GM19035 (cell line): ENCODE measurements around the gene TRMT2B.
"Not testable (repeated sequence)": the region's sequence is repeated elsewhere in the genome, so short reads cannot be mapped to it uniquely, and the experiment has no call there.

Source experiments
- ATAC-seq: cut with Tn5 transposase; IDR thresholded peaks from one replicate; pipeline ENCODE4 v1.9.1; 2021; ENCODE audit not compliant: unreplicated experiment

Gene TRMT2B, protein sequence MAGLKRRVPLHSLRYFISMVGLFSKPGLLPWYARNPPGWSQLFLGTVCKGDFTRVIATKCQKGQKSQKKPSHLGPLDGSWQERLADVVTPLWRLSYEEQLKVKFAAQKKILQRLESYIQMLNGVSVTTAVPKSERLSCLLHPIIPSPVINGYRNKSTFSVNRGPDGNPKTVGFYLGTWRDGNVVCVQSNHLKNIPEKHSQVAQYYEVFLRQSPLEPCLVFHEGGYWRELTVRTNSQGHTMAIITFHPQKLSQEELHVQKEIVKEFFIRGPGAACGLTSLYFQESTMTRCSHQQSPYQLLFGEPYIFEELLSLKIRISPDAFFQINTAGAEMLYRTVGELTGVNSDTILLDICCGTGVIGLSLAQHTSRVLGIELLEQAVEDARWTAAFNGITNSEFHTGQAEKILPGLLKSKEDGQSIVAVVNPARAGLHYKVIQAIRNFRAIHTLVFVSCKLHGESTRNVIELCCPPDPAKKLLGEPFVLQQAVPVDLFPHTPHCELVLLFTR

DNA sequence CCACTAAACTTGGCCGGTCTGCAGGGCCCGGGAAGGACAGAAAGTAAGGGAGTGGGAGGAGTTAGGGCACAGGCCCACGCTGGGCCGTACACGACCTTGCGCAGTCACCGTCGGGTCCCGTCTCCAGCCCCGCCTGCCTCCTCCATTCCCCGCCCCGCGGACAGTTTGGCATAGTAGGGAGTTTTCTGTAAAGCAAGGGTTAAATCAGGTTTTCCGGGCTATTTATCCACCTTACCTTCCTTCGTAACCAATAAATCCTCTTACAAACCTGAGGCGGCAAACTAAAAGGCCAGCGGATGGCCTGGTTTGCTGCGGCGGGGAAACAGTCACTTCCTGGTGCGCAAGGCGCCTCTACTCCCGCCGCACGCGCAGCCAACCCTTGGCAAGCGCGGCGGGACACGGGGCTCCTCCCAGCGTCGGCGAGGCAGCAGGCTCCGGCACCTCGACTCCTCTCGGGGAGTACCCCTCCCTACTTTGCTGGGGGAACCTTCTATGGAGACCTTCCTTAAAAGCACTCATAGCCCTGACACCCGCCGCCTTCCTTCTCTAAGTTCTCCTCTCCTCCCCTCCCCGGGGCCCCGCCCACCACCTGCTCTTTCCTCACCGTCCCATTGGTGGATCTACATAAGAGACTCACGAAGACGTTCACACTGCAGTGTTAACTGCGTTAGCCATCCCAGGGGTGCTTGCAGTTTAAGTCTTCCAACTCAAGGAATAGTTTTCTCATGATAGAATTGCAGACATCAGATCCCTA lies at the start of gene TRMT2B:
TRMT2B (minus strand) TSS at position 563 of the 754 bp plus-strand sequence. CDS start 9,822 bp downstream, outside the sequence.
- ATAC-seq, result peak; percentile 92

DNA sequence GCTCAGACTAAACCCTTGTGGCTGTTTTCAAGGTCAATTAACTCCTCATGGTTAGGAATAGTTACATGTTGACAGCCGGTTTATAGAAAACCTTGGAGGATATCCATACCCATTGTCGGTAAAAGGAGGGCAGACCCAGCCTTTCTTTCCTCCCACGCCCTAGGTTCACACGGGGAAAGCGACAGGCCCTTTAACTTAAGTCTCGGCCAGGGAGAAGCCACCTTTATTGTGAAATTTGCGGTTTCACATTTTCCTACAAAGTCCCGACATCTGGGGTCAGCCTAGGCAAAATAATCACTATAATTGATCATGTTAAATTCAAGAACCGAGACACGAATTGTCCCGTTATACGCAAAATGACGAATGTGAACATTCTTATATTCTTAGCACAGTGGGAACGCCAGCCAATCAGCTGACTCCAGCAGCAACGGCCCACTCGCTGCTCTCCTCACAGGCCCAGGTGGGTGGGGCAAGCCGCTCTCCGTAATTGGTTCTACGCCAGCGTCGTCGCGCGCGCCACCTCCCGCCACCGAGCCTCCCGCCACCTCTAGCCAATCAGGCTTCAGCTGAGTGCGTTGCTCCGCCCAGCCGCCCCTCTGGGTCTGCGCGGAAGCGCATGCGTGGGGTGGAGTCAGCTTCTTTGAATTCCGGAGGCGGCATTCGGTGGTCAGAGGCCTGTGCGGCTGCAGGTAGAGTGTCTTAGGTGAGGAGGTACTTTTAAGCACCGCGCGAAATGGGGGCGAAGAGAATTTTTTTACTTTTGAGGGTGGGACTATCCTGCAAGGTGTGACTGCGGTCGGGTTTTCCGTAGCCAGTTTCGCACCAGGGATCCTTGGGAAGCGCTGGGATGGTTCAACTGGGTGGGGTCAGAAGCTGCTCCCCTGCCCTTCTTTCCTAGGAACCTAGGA lies 45.9 kb upstream of the TRMT2B start, which contains the start of gene CENPI:
CENPI (plus strand) TSS at position 659 of the 908 bp plus-strand sequence. CDS start 2,867 bp downstream, outside the sequence.
- ATAC-seq, result peak; percentile 100

DNA sequence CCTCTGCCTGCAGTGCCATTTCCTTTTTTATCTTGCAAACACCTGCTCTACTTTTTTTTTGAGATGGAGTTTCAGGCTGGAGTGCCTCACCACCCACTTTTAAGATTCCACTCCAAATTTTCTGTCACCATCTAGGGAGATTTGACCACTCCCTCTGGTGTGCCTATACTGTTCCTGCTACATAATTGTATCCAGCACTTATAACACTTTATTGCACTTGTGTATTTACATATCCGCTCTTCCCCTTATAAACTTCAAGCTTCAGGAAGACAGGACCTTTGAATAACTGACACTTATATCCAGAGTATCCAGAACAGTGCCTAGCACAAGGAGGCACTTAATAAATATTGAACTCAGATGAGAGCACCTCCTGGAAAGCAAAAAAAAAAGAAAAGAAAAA lies 39.9 kb upstream of the TRMT2B start:
- ATAC-seq, result no peak

DNA sequence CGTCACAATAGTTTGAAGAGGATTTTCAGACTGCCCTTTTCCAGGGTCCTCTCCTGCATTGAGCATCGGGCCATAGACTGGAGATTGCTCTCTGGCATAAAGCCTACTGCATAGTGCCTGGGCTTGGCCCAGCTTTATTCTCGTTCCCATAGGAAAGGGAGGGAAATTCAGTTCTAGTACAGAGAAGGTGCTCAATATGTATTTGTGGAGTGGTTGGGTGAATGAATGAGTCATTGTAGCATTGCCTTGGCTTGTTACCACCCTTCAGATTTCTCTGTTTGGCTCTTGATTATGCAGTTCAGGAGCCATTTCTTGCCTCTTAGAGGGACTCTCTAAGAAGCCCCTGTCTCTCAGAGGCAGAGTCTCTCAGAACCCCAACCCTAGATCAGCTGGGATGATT lies 29.3 kb upstream of the TRMT2B start:
- no peak for ATAC-seq

DNA sequence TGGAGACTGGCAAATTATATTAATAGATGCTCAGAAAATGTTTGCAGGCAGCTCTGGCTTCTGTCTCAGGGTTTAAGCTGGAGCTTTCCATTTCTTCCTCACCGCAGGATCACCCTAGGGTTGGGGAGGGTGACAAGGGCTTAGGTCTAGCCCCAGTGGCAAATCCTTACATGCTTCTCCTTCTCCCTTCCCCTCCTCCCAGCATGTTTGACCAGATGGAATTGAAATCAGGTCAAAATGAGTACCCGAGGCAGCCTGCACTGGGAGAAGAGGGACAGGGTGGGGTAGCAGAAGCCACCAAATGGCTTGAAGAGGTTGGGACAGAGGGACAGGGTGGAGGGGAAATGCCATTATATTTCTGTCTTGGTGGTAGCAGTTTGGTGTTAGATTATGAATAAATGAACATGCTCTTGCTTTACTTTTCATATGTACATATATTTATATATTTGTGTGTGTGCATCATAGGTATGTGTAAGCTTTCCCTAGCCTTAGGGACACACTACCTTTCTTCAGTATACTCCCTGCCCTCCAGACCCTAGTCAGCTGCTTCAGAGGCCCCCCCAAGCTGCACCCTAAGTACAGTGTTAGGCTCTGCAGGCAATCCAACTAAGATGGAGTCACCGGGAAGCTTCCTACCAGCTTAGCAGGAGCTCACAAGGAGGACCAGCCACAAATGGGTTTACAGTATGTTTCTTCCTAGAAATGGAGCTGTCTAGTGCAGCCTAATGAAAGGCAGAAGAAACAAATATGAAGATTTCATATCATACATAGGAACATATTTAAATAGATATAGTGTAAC lies 28.6 kb upstream of the TRMT2B start:
- ATAC-seq, result no peak

DNA sequence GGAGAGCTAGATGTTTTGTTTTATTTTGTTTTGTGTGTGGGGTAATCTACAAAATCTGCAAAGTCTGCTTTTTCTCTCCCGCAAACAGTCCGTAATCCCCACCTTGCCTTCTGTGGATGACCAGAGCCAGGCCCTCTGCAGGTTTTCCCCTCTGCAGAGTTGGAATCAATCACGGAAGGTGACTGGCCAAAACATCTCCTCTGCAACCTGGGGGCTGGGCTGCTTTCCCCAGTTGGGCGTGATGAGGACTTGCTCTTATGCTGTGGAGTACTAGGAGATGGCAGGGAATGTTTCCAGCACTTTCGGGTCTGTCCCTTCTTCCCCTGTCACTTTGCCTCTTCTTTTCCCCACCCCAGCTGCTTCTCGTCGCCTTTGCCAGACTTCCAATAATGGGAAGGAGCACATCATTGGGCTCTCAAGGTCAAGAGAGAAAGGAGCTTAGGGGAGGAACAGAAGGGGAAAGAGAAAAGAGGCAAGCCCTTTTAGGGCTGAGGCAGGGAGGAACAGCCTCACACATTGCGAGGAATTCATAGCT lies 27.9 kb upstream of the TRMT2B start:
- no peak for ATAC-seq

DNA sequence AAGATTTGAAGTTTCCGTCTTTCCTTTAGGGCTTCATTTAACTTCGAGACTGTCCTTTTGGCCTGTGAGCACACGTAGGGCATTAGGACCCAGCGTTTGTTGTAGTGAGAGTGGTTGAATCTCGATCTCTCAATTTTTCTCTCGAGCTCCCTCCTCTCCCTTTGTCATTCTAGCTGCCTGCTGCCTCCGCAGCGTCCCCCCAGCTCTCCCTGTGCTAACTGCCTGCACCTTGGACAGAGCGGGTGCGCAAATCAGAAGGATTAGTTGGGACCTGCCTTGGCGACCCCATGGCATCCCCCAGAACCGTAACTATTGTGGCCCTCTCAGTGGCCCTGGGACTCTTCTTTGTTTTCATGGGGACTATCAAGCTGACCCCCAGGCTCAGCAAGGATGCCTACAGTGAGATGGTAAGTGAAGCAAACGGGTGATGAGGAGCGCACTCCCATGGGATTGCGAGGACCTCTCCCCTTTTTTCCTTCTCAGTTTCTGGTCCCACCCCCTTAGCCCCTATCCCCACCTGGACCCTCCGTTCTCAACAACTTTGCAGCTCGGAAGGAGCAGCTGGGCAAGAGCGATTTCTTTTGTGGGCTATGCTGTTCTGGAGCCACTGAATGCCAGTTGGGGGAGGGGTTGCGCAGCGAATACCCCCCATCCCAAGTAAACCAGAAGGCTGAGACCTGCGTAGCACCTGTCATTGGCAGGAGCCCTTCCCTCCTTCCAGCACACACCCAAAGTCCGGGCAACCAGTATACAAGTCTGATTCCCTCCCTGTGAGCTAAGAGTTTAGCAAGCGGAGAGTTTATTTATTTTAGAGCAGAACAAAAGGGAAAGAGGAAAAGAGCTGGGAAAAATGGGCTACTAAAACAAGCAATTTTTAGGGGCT lies 27.0 kb upstream of the TRMT2B start, which contains the start of gene TMEM35A:
TMEM35A (plus strand) TSS at position 164 of the 883 bp plus-strand sequence; CDS start at position 288, 124 bp downstream.
- ATAC-seq, result no peak

DNA sequence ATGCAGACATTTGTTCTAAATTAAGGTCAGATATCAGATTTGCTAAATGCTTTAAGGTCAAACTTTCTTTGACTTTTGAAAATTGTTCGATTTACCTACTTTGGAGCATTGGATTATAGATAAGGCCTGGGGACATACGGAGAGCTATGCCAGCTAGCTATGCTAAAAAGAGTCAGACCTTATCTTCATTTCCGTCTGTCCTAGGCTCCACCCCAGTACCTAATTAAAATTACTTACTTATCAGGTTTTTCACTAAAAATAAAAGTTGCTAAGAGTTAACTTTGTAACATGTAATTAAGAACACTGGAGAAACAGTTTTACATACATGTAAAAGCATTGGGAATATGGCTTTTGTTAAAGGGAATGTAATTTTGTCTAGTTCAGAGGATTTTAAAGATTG lies 19.7 kb upstream of the TRMT2B start:
- no peak for ATAC-seq

DNA sequence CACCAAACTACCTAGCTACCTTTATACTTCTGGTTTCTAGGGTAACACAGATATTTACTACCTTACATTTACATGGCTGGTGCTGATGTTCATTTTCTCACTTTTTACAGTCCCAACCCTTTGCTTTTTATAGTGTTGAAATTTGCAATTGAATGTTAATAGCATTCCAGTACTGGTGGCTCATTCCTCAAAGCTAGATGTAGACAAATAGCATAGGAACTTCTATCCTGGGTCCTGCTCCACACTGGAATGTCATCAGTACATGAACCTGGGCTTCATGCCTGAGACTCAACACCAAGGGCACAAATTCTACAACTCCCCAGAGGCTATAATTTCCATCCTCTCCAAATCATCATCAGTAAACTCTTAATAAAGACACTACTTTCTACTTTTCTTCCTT lies 10.3 kb upstream of the TRMT2B start:
- no peak for ATAC-seq

DNA sequence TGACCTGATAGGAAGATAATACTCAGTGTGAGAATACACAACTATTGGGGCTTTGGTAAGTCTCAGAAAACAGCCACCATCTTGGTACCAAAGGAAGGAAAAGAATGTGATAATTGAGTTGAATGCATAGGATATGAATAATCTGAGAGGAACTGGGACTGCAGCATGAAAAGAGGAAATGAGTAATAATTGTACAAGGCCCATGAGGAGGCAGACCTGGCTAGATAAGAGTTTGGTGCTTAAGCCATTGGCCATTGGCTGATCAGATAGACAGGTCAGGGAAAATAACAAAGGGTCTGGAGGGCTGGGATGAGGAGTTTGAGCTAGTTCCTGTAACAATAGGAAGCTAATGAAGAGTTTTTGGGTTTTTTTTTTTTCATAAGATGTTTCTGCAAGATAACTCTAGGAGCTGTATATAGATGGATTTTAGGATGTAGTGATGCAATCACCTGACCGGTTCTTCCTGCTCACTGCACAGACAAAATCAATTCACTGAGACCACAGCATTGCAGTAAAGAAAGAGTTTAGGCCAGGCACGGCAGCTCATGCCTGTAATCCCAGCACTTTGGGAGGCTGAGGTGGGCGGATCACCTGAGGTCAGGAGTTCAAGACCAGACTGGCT lies 5.3 kb upstream of the TRMT2B start:
- ATAC-seq, result peak; percentile 94

DNA sequence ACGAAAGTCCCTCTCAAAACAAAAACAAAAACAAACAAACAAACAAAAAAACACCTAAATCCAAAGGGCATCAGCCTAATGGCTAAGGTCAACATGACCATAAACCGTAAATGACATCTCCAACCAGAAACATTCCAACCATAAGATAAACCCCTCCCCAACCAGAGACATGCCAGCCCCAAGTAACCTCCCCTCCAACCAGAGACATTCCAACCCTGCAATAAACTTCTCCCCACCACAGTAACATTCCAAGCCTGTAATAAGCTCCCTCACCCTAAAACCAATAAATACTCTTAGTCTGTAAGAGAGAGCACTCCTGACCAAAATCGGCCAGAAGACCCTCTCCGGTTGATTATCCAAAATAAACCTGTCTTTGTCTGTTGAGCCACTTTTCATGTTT lies 4.6 kb upstream of the TRMT2B start:
- ATAC-seq, result not testable (repeated sequence)

DNA sequence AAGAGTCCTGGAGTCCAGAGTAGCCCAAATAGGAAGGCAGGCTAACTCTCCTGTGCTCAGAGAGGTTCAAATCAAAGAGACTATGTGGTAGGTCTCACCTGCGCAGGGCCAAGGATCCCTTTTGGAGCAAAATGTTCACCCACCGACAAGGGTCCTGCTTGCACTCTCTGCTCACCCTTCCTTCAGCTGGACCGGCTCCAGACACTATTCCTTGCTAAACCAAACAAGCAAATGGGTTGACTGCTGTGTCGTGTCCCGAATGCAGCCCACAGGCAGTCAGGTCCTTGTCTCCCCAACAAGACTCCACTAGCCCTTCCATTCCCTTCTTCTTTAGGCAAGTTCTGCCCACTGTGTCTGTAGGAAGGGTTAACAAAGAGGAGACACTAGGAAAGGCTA lies 760 bp downstream of the TRMT2B start:
- ATAC-seq, result peak; percentile 9

DNA sequence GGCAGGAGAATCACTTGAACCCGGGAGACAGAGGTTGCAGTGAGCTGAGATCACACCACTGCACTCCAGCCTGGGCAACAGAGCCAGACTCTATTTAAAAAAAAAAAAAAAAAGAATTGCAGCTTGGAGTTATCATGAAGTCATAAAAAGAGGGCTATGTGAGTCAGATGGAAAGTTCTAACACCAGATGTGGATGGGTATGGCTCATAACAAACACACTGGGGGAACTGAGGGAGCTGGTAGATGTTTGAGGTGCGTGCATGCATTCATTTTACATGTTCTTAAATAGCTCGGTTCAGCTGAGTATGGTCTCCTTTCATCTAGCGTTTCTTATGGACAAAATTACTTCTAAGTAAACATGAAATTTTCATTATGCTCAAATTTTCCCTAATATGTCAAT lies 11.7 kb downstream of the TRMT2B start:
- no peak for ATAC-seq

DNA sequence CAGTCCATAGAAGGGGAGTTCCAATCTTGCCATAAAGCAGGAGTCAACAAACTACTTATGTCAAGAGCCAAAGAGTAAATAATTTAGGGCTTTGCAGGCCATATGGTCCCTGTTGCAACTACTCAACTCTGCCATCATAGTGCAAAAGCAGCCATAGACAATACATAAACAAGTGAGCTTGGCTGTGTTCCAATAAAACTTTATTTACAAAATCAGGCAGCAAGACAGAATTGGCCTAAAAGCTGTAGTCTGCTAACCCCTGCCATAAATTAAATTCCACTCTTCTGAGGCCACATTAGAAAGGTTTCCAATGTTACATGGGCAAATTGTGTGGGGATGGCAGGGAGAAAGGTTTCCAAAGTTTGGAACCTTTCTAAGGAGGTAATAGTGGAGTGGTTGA lies 14.7 kb downstream of the TRMT2B start:
- no peak for ATAC-seq

DNA sequence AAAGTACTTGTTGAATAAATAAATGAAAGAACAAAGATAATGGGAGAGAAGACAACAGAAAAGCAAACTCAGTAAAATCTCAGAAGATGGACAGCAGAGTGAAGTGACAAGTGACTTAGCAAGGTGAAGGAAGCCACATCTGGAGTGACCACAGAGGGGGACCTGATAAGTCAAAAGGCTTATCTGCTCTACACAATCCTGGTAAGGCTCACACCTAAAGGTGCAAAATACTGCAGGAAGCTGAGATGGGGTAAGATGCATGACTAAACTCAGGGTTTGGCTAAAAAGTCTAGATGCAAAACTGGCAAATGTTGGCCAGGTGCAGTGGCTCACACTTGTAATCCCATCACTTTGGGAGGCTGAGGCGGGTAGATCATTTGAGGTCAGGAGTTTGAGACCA lies 22.2 kb downstream of the TRMT2B start:
- no peak for ATAC-seq

DNA sequence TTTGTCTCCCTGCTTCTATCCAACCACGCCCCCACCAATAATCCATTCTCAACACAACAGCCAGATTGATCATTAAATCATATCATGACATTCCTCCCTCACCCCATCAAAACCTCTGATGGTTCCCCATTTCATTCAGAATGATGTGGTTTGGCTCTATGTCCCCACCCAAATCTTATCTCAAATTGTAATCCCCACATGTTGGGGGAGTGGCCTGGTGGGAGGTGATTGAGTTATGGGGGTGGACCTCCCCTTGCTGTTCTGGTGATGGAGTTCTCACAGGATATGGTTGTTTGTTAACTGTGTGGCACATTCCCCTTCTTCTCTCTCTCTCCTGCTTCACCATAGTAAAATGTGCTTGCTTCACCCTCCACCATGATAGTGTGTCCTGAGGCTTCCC lies 23.3 kb downstream of the TRMT2B start:
- no peak for ATAC-seq

DNA sequence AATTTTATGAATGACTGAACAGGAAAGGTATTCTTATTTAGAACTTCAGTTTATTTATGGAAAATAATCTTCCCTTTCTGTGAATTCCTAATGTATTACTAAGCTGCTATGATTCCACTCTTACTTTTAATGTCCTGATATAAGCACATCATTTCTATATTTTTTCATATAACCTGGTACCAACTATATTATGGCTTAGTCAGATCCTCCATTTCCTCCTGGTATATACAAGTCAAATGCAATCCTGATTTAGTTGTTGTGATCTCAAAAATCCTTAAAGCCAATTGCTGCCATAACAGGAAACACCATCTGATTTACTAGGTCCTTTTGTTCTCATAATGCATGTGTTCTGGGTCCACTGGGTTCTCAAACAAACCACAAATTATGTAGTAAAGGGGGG lies 26.8 kb downstream of the TRMT2B start:
- no peak for ATAC-seq

DNA sequence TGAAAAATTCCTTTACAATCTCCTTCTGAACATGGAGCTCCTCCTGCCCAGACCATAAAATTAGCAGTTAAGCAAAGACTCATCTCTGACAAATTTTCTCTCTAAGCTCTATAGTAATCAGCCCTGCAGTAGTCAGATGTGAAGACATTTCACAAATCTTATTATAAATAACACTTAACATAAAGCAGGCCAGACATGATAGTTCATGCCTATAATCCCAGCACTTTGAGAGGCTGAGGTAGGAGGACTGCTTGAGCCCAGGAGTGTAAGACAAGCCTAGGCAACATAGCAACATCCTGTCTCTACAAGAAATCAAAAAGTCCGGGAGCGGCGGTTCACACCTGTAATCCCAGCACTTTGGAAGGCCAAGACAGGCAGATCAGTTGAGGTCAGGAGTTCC lies 29.9 kb downstream of the TRMT2B start:
- no peak for ATAC-seq
